HG03558 (cell line): ENCODE results near the gene SP7.
"Not testable (repeated sequence)": the region's sequence is repeated elsewhere in the genome, so short reads cannot be mapped to it uniquely, and the experiment has no call there.

ENCODE experiments used
- ATAC-seq: cut with Tn5 transposase; IDR thresholded peaks from one replicate; pipeline ENCODE4 v1.9.1; 2021; ENCODE audit warnings: moderate number of reproducible peaks; ENCODE audit not compliant: unreplicated experiment; ENCODE audit errors: extremely low read depth

The SP7 gene

DNA sequence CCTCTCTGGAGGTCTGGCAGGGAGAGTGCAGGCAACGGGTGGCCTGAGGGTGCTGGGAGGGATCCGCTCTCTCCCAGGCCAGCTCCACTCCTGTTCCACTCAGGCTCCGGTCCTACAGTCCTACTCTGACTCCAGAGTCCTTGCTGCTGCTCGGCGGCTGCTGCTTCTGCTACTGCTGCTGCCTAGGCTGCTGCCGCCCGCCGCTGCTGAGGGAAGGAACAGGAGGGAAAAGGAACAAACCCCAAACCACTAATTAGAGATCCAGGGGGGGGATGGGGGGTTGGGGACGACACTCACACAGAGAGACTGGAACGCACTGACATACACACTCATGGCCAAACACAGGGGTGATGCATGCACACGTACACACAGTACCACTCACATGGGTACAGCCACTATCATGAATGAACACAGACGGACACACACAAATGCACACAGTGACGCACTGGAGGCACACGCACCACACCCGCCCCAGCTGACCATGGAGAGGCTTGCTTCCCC lies at the start of gene SP7:
Gene SP7 (minus strand): TSS at position 174 of the 501 bp plus-strand sequence. CDS start 708 bp downstream, outside the sequence.
- ATAC-seq = no peak

DNA sequence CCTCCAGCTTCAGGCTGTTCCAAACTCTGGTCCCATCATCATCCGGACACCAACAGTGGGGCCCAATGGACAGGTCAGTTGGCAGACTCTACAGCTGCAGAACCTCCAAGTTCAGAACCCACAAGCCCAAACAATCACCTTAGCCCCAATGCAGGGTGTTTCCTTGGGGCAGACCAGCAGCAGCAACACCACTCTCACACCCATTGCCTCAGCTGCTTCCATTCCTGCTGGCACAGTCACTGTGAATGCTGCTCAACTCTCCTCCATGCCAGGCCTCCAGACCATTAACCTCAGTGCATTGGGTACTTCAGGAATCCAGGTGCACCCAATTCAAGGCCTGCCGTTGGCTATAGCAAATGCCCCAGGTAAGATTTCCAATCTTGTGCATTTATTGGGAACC lies 47.1 kb upstream of the SP7 start:
- ATAC-seq = no peak

DNA sequence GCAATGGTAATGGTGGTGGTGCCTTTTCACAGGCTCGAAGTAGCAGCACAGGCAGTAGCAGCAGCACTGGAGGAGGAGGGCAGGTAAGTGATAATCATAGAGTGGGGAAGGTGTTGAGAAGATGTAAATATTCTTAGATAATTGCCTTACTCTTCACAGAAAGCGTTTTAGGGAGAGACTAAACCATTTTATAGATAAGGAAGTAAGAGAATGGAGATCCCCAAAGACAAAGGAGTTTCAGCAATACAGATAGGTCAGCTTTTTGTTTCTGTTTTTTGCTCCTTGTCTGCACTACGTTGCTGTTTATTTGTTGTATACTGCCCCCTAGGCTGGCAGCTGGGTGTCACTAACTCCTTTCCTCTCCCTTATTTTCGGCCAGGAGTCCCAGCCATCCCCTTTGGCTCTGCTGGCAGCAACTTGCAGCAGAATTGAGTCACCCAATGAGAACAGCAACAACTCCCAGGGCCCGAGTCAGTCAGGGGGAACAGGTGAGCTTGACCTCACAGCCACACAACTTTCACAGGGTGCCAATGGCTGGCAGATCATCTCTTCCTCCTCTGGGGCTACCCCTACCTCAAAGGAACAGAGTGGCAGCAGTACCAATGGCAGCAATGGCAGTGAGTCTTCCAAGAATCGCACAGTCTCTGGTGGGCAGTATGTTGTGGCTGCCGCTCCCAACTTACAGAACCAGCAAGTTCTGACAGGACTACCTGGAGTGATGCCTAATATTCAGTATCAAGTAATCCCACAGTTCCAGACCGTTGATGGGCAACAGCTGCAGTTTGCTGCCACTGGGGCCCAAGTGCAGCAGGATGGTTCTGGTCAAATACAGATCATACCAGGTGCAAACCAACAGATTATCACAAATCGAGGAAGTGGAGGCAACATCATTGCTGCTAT lies 45.8 kb upstream of the SP7 start:
- no peak for ATAC-seq

DNA sequence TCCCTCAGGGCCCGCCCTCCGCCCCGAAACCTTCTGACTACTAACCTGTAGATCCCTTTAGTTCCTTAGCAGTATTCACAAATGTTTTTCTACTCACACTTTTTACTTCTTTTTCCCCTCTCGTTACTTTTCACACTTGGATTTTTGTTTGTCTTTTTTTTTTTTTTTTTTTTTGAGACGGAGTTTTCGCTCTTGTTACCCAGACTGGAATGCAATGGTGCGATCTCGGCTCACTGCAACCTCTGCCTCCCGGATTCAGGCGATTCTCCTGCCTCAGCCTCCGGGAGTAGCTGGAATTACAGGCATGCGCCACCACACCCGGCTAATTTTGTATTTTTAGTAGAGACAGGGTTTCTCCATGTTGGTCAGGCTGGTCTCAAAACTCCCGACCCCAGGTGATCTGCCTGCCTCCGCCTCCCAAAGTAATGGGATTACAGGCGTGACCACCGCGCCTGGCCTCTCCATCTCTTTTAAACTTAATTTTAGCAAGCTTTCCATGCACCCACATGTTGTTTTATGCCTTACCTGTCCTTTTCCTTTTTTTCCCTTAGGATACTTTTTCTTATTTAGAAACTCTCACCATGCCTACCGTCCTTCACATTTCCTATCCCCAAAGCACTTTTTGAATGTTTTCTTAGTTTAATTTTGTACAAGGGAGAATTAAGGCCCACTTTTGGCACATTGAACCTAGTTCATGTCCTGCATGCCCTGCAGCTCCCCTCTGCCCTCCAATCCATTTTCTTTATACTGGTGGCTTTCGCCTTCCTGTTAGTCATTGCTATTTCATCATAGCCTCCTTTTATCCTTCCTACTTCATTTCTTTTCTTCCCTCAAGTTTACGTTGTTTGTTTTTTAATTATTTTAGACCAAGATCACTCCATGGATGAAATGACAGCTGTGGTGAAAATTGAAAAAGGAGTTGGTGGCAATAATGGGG lies 44.9 kb upstream of the SP7 start:
- no peak for ATAC-seq

DNA sequence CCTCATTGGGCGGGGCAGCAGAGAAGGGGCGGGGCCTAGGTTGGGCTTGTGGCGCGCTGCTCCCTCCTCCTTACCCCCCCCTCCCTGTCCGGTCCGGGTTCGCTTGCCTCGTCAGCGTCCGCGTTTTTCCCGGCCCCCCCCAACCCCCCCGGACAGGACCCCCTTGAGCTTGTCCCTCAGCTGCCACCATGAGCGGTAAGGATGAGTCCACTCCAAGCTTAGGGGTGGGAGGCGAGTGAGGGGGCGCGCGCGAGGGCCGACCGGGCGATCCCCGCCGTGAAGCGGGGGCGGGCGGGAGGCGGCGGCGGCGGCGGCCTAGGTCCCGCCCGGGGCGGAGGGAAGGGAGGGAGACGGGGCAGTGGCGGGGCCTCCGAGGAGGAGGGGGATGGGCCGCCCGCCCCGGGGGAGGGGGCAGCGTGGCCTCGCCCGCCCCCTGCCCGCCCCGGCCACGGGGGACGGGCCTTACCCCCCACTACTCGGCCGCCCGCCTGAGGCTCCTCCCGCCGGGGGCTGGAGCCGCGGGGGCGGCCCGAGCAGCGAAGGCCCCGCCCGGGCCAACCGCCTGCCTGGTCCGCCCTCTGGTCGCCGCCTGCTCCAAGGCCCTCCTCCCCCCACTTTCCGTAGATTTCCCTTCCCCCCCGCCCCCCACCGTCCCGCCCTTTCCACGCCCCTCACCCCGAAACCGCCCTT lies 44.1 kb upstream of the SP7 start, which contains the start of gene SP1:
Gene SP1 (plus strand): TSS at position 73 of the 690 bp plus-strand sequence. CDS start 116 bp downstream, at position 189.
- ATAC-seq = peak; percentile 24

DNA sequence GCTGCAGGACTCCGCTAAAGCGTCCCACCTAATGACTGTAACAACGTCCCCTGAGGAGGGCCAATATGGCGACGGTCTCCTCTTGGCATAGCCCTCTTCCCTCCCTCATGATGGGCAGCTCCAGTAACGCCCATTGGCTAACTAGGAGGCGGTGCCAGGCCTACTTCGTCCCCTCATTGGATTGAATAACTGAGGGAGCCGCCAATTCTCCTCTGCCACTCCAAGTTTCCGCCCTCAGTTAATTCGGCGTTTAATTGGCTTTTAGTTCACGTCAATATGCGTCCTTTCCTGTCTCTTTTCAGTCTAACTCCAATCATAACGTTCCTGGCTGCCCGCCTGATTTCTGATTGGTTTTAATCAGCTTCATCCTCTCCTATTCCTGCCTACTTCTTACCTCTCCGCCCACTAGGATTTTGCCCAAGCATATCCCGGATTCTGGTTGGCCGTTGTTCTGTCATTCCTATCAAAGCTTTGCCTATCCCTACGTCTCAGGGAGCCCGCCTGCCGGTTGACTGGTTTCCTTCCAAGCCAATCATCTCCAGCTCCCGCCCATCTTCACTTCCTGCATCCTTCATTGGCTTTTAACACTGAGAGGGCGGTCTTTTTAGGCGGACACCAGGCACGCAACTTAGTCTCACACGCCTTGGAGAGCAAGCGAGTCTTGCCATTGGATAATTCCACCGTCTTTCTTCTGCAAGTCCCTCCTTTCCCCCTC lies 43.4 kb upstream of the SP7 start:
- ATAC-seq = peak; percentile 49

DNA sequence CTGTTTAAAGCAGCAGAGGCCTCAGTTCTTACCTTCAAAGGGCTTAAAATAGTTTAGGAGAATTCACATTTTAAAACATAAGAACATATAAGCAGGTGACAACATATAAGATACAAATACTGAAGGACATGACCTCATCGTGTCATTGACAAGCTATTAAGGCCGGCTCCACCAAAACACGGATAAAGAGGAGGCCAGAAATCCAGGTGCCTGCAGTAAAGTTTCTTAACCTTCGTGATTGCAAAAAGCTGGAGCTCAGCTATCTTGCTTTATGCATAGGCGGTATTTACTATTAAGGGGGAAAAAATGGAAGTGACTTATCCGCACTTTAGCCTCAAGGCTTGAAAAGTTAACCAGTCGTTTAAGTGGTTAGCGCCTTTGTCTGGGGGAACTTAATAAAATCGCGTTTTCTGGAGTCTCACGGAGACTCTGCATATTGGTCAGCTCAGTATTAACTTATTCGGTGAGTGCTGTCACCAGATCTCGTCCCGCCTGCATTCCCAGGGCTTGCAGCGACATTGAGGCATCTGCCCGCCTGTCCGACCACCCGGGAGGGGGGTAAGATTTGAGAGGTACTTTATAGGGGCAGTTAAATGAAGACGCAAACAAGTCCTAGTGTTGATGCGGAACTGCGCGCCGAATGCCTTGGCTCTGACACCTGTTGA lies 42.7 kb upstream of the SP7 start:
- ATAC-seq = no peak

DNA sequence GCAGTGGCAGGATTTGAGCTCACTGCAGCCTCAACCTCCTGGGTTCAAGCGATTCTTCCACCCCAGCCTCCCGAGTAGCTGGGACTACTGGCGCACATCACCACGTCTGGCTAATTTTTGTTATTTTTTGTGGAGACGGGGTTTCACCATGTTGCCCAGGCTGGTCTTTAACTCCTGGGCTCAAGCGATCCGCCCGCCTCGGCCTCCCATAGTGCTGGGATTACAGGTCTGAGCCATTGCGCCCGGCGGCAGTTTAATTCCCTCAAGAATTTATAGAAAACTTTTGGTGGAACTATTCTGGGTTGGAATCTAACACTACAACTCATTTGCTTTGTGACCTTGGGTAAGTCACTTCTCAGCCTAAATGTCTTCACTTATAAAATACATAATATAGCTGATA lies 42.1 kb upstream of the SP7 start:
- ATAC-seq = no peak

DNA sequence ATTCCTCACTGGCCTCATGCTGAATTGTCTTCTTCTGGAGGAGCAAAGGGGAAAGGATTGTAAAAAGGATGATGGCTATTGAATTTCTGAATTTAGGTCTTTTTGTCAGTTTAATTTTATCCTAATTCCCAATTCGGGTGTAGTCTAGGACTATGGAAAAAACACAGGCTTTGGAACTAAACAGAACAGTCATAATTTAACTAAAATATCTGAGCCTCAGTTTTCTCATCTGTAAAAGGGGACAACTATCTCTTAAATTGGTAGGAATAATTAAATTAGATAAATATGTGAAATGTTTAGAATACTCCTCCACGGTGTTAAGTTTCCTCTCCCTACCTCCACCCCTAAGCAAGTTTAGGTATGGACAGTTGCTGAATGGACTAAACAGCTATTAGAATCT lies 40.6 kb upstream of the SP7 start:
- ATAC-seq = no peak

DNA sequence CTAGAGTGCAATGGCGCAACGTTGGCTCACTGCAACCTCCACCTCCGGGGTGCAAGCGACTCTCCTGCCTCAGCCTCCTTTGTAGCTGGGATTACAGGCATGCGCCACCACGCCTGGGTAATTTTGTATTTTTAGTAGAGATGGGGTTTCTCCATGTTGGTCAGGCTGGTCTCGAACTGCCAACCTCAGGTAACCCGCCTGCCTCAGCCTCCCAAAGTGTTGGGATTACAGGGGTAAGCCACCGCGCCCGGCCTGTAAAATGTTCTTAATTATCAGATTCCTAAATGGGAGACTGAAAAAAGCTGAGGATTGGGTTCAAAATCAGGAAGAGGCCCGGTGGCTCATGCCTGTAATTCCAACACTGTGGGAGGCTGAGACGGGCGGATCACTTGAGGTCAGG lies 38.1 kb upstream of the SP7 start:
- ATAC-seq = not testable (repeated sequence)

DNA sequence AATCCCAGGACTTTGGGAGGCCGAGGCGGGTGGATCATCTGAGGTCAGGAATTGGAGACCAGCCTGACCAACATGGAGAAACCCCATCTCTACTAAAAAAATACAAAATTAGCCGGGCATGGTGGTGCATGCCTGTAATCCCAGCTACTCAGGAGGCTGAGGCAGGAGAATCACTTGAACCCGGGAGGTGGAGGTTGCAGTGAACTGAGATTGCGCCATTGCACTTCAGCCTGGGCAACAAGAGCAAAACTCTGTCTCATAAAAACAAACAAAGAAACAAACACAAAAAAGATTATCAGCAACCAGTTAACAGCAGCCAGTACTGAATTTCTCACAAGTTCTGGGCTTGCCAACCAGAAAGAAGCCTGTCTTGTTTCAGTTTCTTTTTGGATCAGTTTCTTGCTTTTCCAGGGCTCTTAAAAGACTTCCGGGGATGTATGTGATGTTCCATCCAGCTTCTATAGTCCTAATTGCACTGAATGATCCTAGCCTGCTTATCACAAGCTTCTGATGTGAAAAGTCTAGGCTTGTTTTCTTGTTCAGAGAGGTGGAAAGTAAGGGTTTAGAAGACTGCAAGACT lies 37.5 kb upstream of the SP7 start:
- ATAC-seq = not testable (repeated sequence)

DNA sequence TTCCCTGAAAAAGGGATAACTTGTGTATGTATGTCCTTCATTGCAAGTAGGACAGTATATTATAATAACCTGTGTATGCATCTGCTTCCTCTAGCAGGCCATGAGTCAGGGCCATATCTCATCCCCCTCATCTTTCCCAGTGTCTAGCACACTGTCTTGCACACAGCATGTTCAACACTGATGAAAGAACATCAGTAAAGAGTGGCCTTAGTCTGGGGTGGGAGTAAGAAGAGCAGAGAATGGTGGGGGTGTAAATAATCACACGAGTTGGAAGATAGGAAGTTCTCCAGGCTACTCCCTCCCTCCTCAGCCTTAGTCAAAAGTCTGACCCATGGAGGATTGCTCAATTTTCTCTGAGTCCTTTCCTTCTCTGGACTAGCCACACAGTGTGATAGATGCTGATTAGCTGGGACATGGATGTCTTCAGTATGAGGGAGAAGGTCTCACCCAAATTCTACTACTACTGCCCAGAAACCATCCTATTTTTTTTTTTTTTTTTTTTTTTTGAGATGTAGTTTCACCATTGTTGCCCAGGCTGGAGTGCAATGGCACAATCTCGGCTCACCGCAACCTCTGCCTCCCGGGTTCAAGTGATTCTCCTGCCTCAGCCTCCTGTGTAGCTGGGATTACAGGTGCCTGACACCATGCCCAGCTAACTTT lies 29.2 kb upstream of the SP7 start:
- no peak for ATAC-seq

DNA sequence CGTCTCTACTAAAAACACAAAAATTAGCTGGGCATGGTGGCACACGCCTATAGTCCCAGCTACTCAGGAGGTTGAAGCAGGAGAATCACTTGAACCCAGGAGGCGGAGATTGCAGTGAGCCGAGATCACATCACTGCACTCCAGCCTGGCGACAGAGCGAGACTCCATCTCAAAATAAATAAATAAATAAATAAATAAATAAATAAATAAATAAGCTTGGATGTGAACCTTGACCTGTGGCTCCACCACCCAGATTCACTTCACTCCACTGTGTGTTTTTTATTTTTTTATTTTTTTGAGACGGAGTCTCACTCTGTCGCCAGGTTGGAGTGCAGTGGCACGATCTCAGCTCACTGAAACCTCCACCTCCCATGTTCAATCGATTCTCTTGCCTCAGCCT lies 25.5 kb upstream of the SP7 start:
- not testable (repeated sequence) for ATAC-seq

DNA sequence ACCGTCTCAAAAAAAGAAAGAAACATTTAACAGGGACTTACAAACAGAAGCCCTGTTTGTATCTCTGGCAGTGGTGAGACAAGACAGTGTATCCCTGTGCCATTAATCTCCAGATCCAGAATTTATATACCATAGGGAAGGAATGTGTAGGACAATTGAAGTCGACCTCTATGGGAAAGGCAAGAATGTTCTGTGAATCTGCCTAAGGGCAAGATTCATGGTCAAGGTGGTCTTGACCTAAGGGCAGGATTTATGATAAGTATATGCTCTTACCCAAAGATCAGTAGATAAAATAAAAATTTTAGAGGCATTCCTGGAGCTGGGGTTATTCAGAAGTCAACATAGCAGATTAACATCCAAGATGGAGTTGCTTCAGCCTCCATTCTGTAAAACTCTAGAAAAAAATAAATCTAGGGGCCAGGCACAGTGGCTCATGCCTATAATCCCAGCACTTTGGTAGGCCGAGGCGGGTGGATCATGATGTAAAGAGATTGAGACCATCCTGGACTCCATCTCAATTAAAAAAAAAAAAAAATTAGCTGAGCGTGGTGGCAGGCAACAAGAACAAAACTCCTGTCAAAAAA lies 22.8 kb upstream of the SP7 start:
- no peak for ATAC-seq

DNA sequence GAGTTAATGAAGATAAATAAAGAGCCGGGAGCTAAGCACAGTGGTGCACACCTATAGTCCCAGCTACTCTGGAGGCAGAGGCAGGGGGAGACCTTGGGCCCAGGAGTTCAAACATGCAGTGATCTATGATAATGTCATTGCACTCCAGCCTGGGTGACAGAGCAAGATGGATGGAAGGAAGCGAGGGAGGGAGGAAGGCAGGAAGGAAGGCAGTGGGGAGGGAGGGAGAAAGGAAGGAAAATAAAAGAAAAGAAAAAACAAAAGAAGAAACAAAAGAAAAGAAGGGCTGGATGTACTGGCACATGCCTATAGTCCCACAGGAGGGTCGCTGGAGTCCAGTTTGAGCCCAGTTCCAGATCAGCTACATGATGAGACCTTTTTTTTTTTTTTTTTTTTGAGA lies 19.0 kb upstream of the SP7 start:
- no peak for ATAC-seq

DNA sequence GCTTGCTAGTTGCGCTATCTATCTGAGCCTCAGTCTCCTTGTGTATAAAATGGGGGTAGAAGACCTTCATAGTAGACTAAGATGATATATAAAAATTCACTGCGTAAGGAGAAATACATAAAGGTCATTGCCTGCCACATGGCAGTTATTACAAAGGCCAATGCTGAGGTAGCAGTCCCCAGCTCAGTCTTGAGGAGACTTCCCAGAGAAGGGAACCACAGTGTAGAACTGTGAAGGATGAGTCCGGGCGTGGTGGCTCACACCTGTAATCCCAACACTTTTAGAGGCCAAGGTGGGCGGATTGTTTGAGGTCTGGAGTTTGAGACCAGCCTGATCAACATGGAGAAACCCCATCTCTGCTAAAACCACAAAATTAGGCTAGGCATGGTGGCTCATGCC lies 17.1 kb upstream of the SP7 start:
- no peak for ATAC-seq

DNA sequence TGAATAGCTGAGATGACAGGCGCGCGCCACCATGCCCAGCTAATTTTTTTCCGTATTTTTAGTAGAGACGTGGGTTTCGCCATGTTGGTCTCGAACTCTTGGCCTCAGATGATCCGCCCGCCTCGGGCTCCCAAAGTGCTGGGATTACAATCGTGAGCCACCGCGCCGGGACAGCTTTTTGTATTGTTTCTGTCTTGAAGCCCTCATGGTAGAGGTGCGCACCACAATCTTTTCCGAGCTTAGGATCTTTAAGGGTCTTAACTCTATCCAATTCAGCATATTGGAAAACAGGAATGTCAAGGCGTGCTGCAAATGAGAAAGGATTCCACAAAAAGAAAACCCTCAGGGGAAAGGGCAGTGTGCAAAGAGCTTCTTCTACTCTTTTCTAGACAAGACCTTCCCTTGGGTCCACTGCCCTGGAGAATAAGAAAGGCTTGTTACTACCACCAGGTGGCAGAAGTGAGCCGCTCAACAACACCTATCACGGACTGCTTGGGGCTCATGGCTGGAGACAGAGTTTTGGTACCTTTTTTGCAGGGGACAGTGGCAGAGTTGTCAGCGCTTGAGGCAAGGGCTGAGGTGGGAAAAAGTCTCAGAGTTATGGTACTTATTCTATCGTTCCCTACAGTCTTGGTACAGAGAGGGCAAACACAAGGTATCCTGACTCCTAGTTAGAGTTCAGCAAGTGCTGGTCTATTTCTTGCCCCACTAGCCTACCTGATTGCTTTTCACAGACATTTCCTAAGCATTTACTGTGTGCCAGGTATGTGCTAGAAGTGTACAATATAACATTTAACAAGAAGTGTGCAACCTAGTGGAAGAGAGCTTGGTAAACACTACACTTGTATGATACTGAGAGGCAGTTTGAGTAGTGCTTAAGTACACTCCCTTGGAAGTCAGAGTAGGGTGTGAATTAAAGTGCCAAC lies 16.4 kb upstream of the SP7 start:
- ATAC-seq = no peak
